Panc1 (cell line): ENCODE data around the gene SUSD4. TPM values are rescaled to one million over a fixed set of nuclear protein-coding genes. Genes with fewer than 3 reads are reported as not detected.

Experiments used
- ATAC-seq: fragments of 200-7000 bp; cut with Tn5 transposase; 2 replicates; pipeline ENCODE4 v1.9.1; 2020; ENCODE audit warnings: mild to moderate bottlenecking, moderate library complexity
- BruUV-seq: library from RNA; stranded (reverse); fragments of 400-500 nt; replicated peaks from 2 replicates; lab custom pipeline; 2021; lab: Mats Ljungman, UMichigan
- CTCF ChIA-PET: fragments of 300-600 bp; sonication (Branson Sonifier 250); formaldehyde crosslinking; loops from one replicate; lab custom pipeline; 2022; ENCODE audit warnings: antibody characterized with exemption; lab: Charles Lee
- POLR2A ChIA-PET: fragments of 300-600 bp; sonication (Branson Sonifier 250); formaldehyde crosslinking; loops from one replicate; lab custom pipeline; 2022; ENCODE audit warnings: antibody characterized with exemption; lab: Charles Lee
- DNase-seq: peaks from one replicate; pipeline ENCODE4 v3.0.0-alpha.2; 2010; ENCODE audit warnings: low read depth, low spot score
- H3K27ac ChIP-seq: 2 replicates; pipeline ENCODE4 v1.5.1; 2011; ENCODE audit warnings: mild to moderate bottlenecking, low read length, inconsistent platforms
- H3K27me3 ChIP-seq: fragments of 200-500 bp; sonication (Bioruptor generic); 2 replicates; pipeline ENCODE4 v1.6.0; 2014; ENCODE audit warnings: low read length, inconsistent platforms; ENCODE audit not compliant: control insufficient read depth, insufficient read depth
- H3K36me3 ChIP-seq: fragments of 200-500 bp; sonication (Bioruptor generic); 2 replicates; pipeline ENCODE4 v1.5.1; 2014; ENCODE audit warnings: inconsistent platforms, mild to moderate bottlenecking, low read length, moderate library complexity; ENCODE audit not compliant: control insufficient read depth, insufficient read depth
- H3K4me1 ChIP-seq: 2 replicates; pipeline ENCODE4 v1.5.1; 2011; ENCODE audit warnings: inconsistent platforms, mild to moderate bottlenecking, low read length, moderate library complexity; ENCODE audit not compliant: control insufficient read depth, insufficient read depth
- H3K4me3 ChIP-seq, 2 experiments: 2 replicates each; pipeline ENCODE4 v1.5.1; 2011 to 2012; ENCODE audit warnings: low read depth in 2 of 2, low read length in 2 of 2, mild to moderate bottlenecking in 2 of 2, inconsistent platforms in 1 of 2, moderate library complexity in 1 of 2
- H3K9me3 ChIP-seq: fragments of 200-500 bp; sonication (Bioruptor generic); 2 replicates; pipeline ENCODE4 v1.5.1; 2014; ENCODE audit warnings: low read depth, mild to moderate bottlenecking, inconsistent platforms, low read length, moderate library complexity; ENCODE audit not compliant: control insufficient read depth, insufficient read depth
- CTCF ChIP-seq: fragments of 450-650 bp; IDR thresholded peaks from 2 replicates; pipeline ENCODE4 v1.5.1; 2017; ENCODE audit warnings: mild to moderate bottlenecking
- POLR2AphosphoS5 ChIP-seq: IDR thresholded peaks from 2 replicates; pipeline ENCODE4 v1.6.1; 2012; ENCODE audit warnings: mild to moderate bottlenecking, low read depth, low read length, moderate library complexity
- REST ChIP-seq, 2 experiments: IDR thresholded peaks; 2 replicates each; pipeline ENCODE4 v1.6.1; 2011 to 2012; ENCODE audit warnings: low read depth in 2 of 2, control low read depth in 1 of 2, low read length in 1 of 2, mild to moderate bottlenecking in 1 of 2, moderate library complexity in 1 of 2; ENCODE audit not compliant: insufficient read depth in 1 of 2
- SIN3A ChIP-seq: IDR thresholded peaks from 2 replicates; pipeline ENCODE4 v1.6.1; 2012; ENCODE audit warnings: low read depth, mild to moderate bottlenecking, low read length, moderate library complexity, borderline replicate concordance; ENCODE audit not compliant: insufficient read depth
- TCF7L2 ChIP-seq: IDR thresholded peaks from 2 replicates; pipeline ENCODE4 v1.6.1; 2011; ENCODE audit warnings: mild to moderate bottlenecking, low read depth, low read length, inconsistent platforms
- in situ Hi-C: cut with HindIII; loops from 2 replicates; pipeline ENCODE4 v1.10.0; 2016; ENCODE audit warnings: low sequenced_read_pairs, low pct_unique_long_range_greater_than_20kb
- intact Hi-C: fragments of 100-400 bp; cut with micrococcal nuclease; formaldehyde crosslinking; loops from one replicate; pipeline ENCODE4 v1.10.0; 2022; ENCODE audit not compliant: unreplicated experiment
- total RNA-seq: library from RNA; stranded (reverse); gene quantifications from one replicate; pipeline ENCODE4 v1.2.1, GENCODE V29; 2021; ENCODE audit not compliant: unreplicated experiment

SUSD4 gene
- total RNA-seq, 1 experiment from 2014 or later, result 0.28 TPM

GRCh38 chr1:223297800-223298199, 66.2 kb downstream of the SUSD4 start:
- no peak for DNase-seq
- ChIA-PET POLR2A (no interaction called here), CTCF (no interaction called here)
- Histone ChIP-seq H3K36me3 (no peaks in the 10 kb centered on the region), H3K4me3 (no peak overlapping the region), H3K27ac (no peak overlapping the region), H3K4me1 (no peaks in the 10 kb centered on the region), H3K27me3 (no peaks in the 10 kb centered on the region), H3K9me3 (no peaks in the 10 kb centered on the region)
- intact Hi-C loops, result no loop called here
- no TSS peak for BruUV-seq
- in situ Hi-C loops, result no loop called here
- no peak for TF ChIP-seq TCF7L2
- TF ChIP-seq REST (IDR thresholded peaks at IDR 0.05; ENCODE audit: insufficient read depth in 1 of 2, low read depth in 2 of 2, low read length in 1 of 2), result no peak
- no peak for TF ChIP-seq SIN3A
- no peak for TF ChIP-seq CTCF
- no peak for TF ChIP-seq POLR2AphosphoS5
- no peak for ATAC-seq

GRCh38 chr1:223291796-223292195, 72.2 kb downstream of the SUSD4 start:
- in situ Hi-C loops (no loop called here), intact Hi-C loops (no loop called here)
- ChIA-PET POLR2A (no interaction called here), CTCF (interaction anchor here (0.6 kb wide), 1 partner anchor 238 kb away, joined by 7 read pairs; no protein-coding TSS in a partner anchor)
- ATAC-seq, result no peak
- TF ChIP-seq REST (IDR thresholded peaks at IDR 0.05; ENCODE audit: insufficient read depth in 1 of 2, low read depth in 2 of 2, low read length in 1 of 2), result no peak
- no peak for TF ChIP-seq SIN3A
- Histone ChIP-seq H3K36me3 (no peaks in the 10 kb centered on the region), H3K4me3 (no peak overlapping the region), H3K27ac (no peak overlapping the region), H3K27me3 (peaks cover 8% of the 10 kb centered on the region; the same call in 1 of the 2 replicates), H3K4me1 (no peaks in the 10 kb centered on the region), H3K9me3 (no peaks in the 10 kb centered on the region)
- BruUV-seq, result no TSS peak
- DNase-seq, result no peak
